ENCODE data around the gene APBA3. TPM values are rescaled to one million over a fixed set of nuclear protein-coding genes. Genes with fewer than 3 reads are reported as not detected.

Gene APBA3
- total and polyA plus RNA-seq, 3 donors from 2014 or later = 12.0 to 48.3 (median 34.4) TPM

- Histone ChIP-seq H3K36me3 (ENCODE audit: low read depth, missing control alignments) (no peaks in the 10 kb centered on the region), H3K27ac (no peak overlapping the region), H3K9me3 (no peaks in the 10 kb centered on the region), H3K4me1 (no peaks in the 10 kb centered on the region), H3K4me3 (no peak overlapping the region), H3K27me3 (no peaks in the 10 kb centered on the region)
- TF ChIP-seq POLR2A (IDR thresholded peaks at IDR 0.05) (no peak), CTCF (IDR thresholded peaks at IDR 0.05) (no peak)
- WGBS, 2 donors = 92 to 98% methylated on average over 31 of the region's 51 CpGs
- no peak for DNase-seq
- intact Hi-C loops (cut with DNase I; ENCODE audit: low total_unique reads) = no loop called here
Measured at GRCh38 chr19:3753631-3754410, 7.7 kb downstream of the APBA3 start.

GRCh38 chr19:3752492-3752891 lies 9.0 kb downstream of the APBA3 start:
- H3K36me3 ChIP-seq (ENCODE audit: low read depth, missing control alignments) = no peaks in the 10 kb centered on the region
- H3K27ac ChIP-seq = no peak overlapping the region
- H3K4me1 ChIP-seq = no peaks in the 10 kb centered on the region
- WGBS, 2 donors = 84% methylated on average over 10 of the region's 25 CpGs; no CpG with 5 or more reads in 1 of the 2 donors
- no peaks in the 10 kb centered on the region for H3K27me3 ChIP-seq
- intact Hi-C loops (cut with DNase I; ENCODE audit: low total_unique reads) = no loop called here
- H3K4me3 ChIP-seq = no peak overlapping the region
- no peak for TF ChIP-seq CTCF (IDR thresholded peaks at IDR 0.05)
- TF ChIP-seq POLR2A (IDR thresholded peaks at IDR 0.05) = no peak
- H3K9me3 ChIP-seq = no peaks in the 10 kb centered on the region
- DNase-seq = no peak

GRCh38 chr19:3751236-3751635 lies 10.3 kb downstream of the APBA3 start:
- H3K9me3 ChIP-seq = no peaks in the 10 kb centered on the region
- WGBS, 2 donors = 93 to 100% methylated on average over 3 to 30 of the region's 30 CpGs
- TF ChIP-seq POLR2A (IDR thresholded peaks at IDR 0.05) = no peak
- TF ChIP-seq CTCF (IDR thresholded peaks at IDR 0.05) = no peak
- no peaks in the 10 kb centered on the region for H3K27me3 ChIP-seq
- DNase-seq = no peak
- no peaks in the 10 kb centered on the region for H3K4me1 ChIP-seq
- no peak overlapping the region for H3K27ac ChIP-seq
- no peaks in the 10 kb centered on the region for H3K36me3 ChIP-seq (ENCODE audit: low read depth, missing control alignments)
- intact Hi-C loops (cut with DNase I; ENCODE audit: low total_unique reads) = no loop called here
- H3K4me3 ChIP-seq = no peak overlapping the region

- Histone ChIP-seq H3K4me3 (no peak overlapping the region), H3K36me3 (ENCODE audit: low read depth, missing control alignments) (no peaks in the 10 kb centered on the region), H3K27ac (no peak overlapping the region), H3K9me3 (no peaks in the 10 kb centered on the region), H3K27me3 (no peaks in the 10 kb centered on the region), H3K4me1 (no peaks in the 10 kb centered on the region)
- intact Hi-C loops (cut with DNase I; ENCODE audit: low total_unique reads) = no loop called here
- 100% methylated on average over 1 to 2 of the region's 2 CpGs for WGBS, 2 donors
- no peak for DNase-seq
- no peak for TF ChIP-seq POLR2A (IDR thresholded peaks at IDR 0.05)
- no peak for TF ChIP-seq CTCF (IDR thresholded peaks at IDR 0.05)
Measured at GRCh38 chr19:3750211-3750610, 11.3 kb downstream of the APBA3 start.

GRCh38 chr19:3748965-3749364 lies 12.5 kb downstream of the APBA3 start:
- Histone ChIP-seq H3K4me1 (no peaks in the 10 kb centered on the region), H3K9me3 (no peaks in the 10 kb centered on the region), H3K27ac (no peak overlapping the region), H3K36me3 (ENCODE audit: low read depth, missing control alignments) (no peaks in the 10 kb centered on the region), H3K27me3 (no peaks in the 10 kb centered on the region), H3K4me3 (no peak overlapping the region)
- intact Hi-C loops (cut with DNase I; ENCODE audit: low total_unique reads) = no loop called here
- DNase-seq = no peak
- 86 to 87% methylated on average over 8 of the region's 8 CpGs for WGBS, 2 donors
- no peak for TF ChIP-seq POLR2A (IDR thresholded peaks at IDR 0.05)
- no peak for TF ChIP-seq CTCF (IDR thresholded peaks at IDR 0.05)

Measured in testis (tissue), 3 donors.